HFF-Myc (cell line): ENCODE results near the gene MT1X.
"Not testable (repeated sequence)": the region's sequence is repeated elsewhere in the genome, so short reads cannot be mapped to it uniquely, and the experiment has no call there.

Experiments
- DNase-seq: peaks from one replicate; pipeline ENCODE4 v3.0.0-alpha.2; 2011; ENCODE audit warnings: low read depth; ENCODE audit errors: extremely low read depth
- H3K4me3 ChIP-seq: replicated peaks from 2 replicates; pipeline ENCODE4 v1.5.1; 2011; ENCODE audit warnings: low read depth, mild to moderate bottlenecking, control low read depth, low read length
- TF ChIP-seq, protein P1 (sequence below): IDR thresholded peaks from 2 replicates; pipeline ENCODE4 v1.5.1; 2012; ENCODE audit warnings: mild to moderate bottlenecking, low read depth, low read length, control low read depth; ENCODE audit errors: missing control alignments

The MT1X gene

DNA sequence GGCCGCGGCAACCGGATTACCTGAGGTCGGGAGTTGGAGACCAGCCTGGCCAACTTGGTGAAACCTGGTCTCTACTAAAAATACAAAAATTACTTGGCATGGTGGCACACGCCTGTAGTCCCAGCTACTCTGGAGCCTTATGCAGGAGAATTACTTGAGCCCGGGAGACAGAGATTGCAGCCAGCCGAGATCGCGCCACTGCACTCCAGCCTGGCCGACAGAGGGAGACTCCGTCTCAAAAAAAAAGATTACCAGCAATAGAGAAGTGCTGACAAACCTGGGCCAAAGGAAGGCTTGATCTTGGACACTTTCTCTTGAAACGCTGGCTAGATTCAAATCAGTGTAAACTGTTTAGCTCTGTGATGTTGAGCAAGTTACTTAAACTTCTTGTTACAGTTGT lies 8.3 kb upstream of the MT1X start:
- DNase-seq = no peak
- TF ChIP-seq, protein P1, sequence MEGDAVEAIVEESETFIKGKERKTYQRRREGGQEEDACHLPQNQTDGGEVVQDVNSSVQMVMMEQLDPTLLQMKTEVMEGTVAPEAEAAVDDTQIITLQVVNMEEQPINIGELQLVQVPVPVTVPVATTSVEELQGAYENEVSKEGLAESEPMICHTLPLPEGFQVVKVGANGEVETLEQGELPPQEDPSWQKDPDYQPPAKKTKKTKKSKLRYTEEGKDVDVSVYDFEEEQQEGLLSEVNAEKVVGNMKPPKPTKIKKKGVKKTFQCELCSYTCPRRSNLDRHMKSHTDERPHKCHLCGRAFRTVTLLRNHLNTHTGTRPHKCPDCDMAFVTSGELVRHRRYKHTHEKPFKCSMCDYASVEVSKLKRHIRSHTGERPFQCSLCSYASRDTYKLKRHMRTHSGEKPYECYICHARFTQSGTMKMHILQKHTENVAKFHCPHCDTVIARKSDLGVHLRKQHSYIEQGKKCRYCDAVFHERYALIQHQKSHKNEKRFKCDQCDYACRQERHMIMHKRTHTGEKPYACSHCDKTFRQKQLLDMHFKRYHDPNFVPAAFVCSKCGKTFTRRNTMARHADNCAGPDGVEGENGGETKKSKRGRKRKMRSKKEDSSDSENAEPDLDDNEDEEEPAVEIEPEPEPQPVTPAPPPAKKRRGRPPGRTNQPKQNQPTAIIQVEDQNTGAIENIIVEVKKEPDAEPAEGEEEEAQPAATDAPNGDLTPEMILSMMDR = peak; percentile 66
- H3K4me3 ChIP-seq = no peak overlapping the region

- not testable (repeated sequence) for DNase-seq, H3K4me3 ChIP-seq
Observed at GRCh38 chr16:56674570-56674969, 7.7 kb upstream of the MT1X start.

GRCh38 chr16:56675685-56676210 lies 6.5 kb upstream of the MT1X start:
- TF ChIP-seq, protein P1 = no peak
- no peak for DNase-seq
- no peak overlapping the region for H3K4me3 ChIP-seq

DNA sequence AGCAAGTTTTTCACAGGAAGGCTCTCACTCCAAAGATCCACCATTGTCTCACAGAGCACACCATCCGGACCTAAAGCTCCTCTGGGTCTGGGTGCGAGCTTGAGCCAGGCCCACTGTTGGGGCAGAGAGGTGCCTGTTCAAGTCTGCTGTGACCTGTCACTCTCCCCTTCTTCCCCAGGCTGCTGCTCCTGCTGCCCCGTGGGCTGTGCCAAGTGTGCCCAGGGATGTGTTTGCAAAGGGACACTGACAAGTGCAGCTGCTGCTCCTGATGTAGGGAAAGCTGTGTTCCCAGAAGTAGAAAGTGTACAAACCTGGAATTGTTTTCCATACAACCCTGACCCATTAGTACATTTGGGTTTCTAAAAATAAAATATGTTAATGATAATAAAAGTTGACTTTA lies 4.8 kb upstream of the MT1X start:
- TF ChIP-seq, protein P1 = no peak
- H3K4me3 ChIP-seq = no peak overlapping the region

GRCh38 chr16:56679078-56679730 lies 3.1 kb upstream of the MT1X start:
- H3K4me3 ChIP-seq = no peak overlapping the region
- no peak for DNase-seq
- TF ChIP-seq, protein P1 = no peak

More for the DNA sequence above, 4.8 kb upstream of the MT1X start:
- no peak for DNase-seq

DNA sequence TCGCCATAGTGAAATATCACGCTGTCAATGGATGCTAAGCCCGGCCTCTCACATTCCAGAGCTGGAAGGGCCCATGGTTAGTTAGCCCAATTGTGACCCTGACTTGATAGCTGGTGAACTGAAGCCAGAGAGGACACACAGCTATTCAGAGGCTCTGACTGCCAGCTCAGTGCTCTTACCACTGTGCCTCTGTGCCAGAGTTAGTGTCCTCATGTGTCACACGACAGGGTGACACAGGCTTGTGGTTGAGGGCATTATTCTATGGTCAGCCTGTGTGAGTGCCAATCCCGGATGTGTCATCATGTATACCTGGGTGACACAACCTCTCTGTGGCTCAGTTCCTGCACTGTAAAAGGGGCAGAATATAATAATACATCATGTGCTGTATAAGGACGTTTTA lies 2.5 kb upstream of the MT1X start:
- DNase-seq = no peak
- TF ChIP-seq, protein P1 = no peak
- H3K4me3 ChIP-seq = no peak overlapping the region

DNA sequence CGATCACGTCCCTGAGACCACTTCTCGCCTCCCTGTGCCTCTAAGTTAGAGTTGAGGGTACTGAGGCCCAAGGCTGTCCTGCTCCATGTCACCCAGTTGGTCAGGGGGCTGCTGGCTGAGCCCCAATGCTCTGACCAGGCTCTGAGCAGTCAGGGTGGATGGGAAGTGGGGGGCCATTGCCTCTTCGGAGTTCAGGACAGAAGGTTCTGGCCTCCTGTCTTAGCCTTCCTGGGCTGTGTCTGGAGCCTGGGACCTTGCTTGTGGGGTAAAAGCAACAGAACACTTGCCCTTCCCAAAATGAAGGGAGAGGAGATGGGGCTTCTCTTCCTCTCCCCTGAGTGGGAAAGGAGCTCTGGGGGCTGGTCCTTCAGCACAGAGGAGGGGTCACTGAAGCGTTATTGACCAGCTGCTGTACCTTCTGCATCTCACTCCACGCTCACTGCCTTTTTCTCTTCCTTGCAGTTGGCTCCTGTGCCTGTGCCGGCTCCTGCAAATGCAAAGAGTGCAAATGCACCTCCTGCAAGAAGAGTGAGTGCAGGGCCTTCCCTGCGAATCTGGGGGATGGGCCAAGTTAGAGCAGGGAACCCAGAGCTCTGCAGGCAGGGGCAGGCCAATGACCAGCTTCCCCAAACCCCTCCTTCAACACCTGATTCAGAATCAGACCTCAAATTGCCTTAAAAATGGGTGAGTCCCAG lies 580 bp downstream of the MT1X start:
- DNase-seq = no peak
- H3K4me3 ChIP-seq = peak overlapping the region; percentile 72
- TF ChIP-seq, protein P1 = no peak
